GM06990 (cell line): ENCODE results near the gene ANTXR2.
"Not testable (repeated sequence)": the region's sequence is repeated elsewhere in the genome, so short reads cannot be mapped to it uniquely, and the experiment has no call there.

ENCODE experiments used
- DNase-seq: peaks from one replicate; pipeline ENCODE4 v3.0.0-alpha.2; 2011; ENCODE audit not compliant: insufficient read length; ENCODE audit errors: extremely low read depth
- H3K27me3 ChIP-seq: replicated peaks from 2 replicates; pipeline ENCODE4 v1.6.0; 2011; ENCODE audit warnings: low read length; ENCODE audit not compliant: control insufficient read depth, insufficient read depth
- H3K36me3 ChIP-seq: 2 replicates; pipeline ENCODE4 v1.5.1; 2011; ENCODE audit warnings: low read length; ENCODE audit not compliant: control insufficient read depth, insufficient read depth
- H3K4me3 ChIP-seq: replicated peaks from 2 replicates; pipeline ENCODE4 v1.5.1; 2011; ENCODE audit warnings: low read depth, mild to moderate bottlenecking, control low read depth, low read length
- TF ChIP-seq, protein P1 (sequence below): IDR thresholded peaks from 2 replicates; pipeline ENCODE4 v1.5.1; 2011; ENCODE audit warnings: low read length, control low read depth, mild to moderate bottlenecking, inconsistent platforms; ENCODE audit not compliant: insufficient read depth, poor library complexity, severe bottlenecking

The ANTXR2 gene

GRCh38 chr4:79993476-79993875 is 79.6 kb downstream of the ANTXR2 start:
- DNase-seq = no peak
- no peak overlapping the region for H3K4me3 ChIP-seq
- TF ChIP-seq, protein P1, sequence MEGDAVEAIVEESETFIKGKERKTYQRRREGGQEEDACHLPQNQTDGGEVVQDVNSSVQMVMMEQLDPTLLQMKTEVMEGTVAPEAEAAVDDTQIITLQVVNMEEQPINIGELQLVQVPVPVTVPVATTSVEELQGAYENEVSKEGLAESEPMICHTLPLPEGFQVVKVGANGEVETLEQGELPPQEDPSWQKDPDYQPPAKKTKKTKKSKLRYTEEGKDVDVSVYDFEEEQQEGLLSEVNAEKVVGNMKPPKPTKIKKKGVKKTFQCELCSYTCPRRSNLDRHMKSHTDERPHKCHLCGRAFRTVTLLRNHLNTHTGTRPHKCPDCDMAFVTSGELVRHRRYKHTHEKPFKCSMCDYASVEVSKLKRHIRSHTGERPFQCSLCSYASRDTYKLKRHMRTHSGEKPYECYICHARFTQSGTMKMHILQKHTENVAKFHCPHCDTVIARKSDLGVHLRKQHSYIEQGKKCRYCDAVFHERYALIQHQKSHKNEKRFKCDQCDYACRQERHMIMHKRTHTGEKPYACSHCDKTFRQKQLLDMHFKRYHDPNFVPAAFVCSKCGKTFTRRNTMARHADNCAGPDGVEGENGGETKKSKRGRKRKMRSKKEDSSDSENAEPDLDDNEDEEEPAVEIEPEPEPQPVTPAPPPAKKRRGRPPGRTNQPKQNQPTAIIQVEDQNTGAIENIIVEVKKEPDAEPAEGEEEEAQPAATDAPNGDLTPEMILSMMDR = no peak
- H3K27me3 ChIP-seq = no peaks in the 10 kb centered on the region
- H3K36me3 ChIP-seq = no peaks in the 10 kb centered on the region

GRCh38 chr4:79991601-79992000 is 81.4 kb downstream of the ANTXR2 start:
- no peak for DNase-seq
- Histone ChIP-seq H3K4me3 (no peak overlapping the region), H3K27me3 (no peaks in the 10 kb centered on the region), H3K36me3 (no peaks in the 10 kb centered on the region)
- TF ChIP-seq, protein P1 = no peak

GRCh38 chr4:79991100-79991499 is 81.9 kb downstream of the ANTXR2 start:
- not testable (repeated sequence) for H3K27me3 ChIP-seq, H3K36me3 ChIP-seq, DNase-seq

GRCh38 chr4:79987401-79987800 is 85.6 kb downstream of the ANTXR2 start:
- Histone ChIP-seq H3K4me3 (no peak overlapping the region), H3K27me3 (no peaks in the 10 kb centered on the region), H3K36me3 (no peaks in the 10 kb centered on the region)
- DNase-seq = no peak
- TF ChIP-seq, protein P1 = no peak

More at GRCh38 chr4:79991100-79991499, 81.9 kb downstream of the ANTXR2 start:
- not testable (repeated sequence) for H3K4me3 ChIP-seq

DNA sequence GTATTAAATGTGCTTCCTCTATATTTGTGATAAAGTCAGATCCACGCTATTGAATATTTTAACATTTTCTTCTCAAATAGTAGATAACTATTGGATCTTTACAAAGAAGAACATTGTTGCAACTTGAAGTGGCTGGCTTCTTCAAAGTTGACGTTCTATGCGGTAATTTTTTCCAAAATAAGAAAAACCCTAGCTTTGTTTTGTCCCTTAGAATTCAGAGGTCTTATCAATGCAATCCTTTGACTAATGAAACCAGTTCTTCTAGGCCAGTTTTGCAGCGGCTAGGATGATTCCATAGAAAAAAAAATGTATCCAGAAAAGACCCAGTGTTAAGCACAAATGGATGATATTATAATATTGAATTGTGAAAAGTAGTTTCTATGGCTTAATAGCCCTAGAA is 89.6 kb downstream of the ANTXR2 start:
- Histone ChIP-seq H3K27me3 (no peaks in the 10 kb centered on the region), H3K4me3 (no peak overlapping the region), H3K36me3 (no peaks in the 10 kb centered on the region)
- DNase-seq = no peak
- TF ChIP-seq, protein P1 = no peak

- no peak for DNase-seq
- TF ChIP-seq, protein P1 = no peak
- no peaks in the 10 kb centered on the region for H3K36me3 ChIP-seq
- H3K27me3 ChIP-seq = no peaks in the 10 kb centered on the region
- no peak overlapping the region for H3K4me3 ChIP-seq
These were observed 90.3 kb downstream of the ANTXR2 start for GRCh38 chr4:79982601-79983322.
